HepG2 (cell line): Measurements from ENCODE around the gene CLIP2. TPM values are rescaled to one million over a fixed set of nuclear protein-coding genes. Genes with fewer than 3 reads are reported as not detected.
A peak's percentile ranks its signal among the peaks of the same experiment; 100 is the strongest.

Experiments used
- ARHGAP35 ChIP-seq: sonication (generic); formaldehyde crosslinking; IDR thresholded peaks from 2 replicates; pipeline ENCODE4 v1.9.0; 2022; ENCODE audit warnings: mild to moderate bottlenecking, inconsistent platforms, moderate library complexity, missing genetic modification reagents, borderline replicate concordance
- CAMTA2 ChIP-seq: sonication (generic); formaldehyde crosslinking; IDR thresholded peaks from 2 replicates; pipeline ENCODE4 v1.4.0; 2020; ENCODE audit warnings: mild to moderate bottlenecking, missing genetic modification reagents, borderline replicate concordance
- CBX1 ChIP-seq: IDR thresholded peaks from one replicate; pipeline ENCODE4 v1.6.1; 2016; ENCODE audit warnings: antibody characterized with exemption, low read depth
- ESRRA ChIP-seq: sonication (generic); formaldehyde crosslinking; IDR thresholded peaks from 2 replicates; pipeline ENCODE4 v1.5.1; 2020; ENCODE audit warnings: mild to moderate bottlenecking, low read depth, missing genetic modification reagents
- MEIS1 ChIP-seq: sonication (generic); formaldehyde crosslinking; IDR thresholded peaks from 2 replicates; pipeline ENCODE4 v1.9.0; 2021; ENCODE audit warnings: mild to moderate bottlenecking, missing genetic modification reagents, moderate library complexity, borderline replicate concordance
- NFAT5 ChIP-seq: sonication (generic); formaldehyde crosslinking; IDR thresholded peaks from 2 replicates; pipeline ENCODE4 v1.4.0; 2020; ENCODE audit warnings: missing genetic modification reagents
- NFYB ChIP-seq: sonication (generic); formaldehyde crosslinking; IDR thresholded peaks from 2 replicates; pipeline ENCODE4 v1.4.0; 2020; ENCODE audit warnings: missing genetic modification reagents
- NR2F1 ChIP-seq, 2 experiments: fragments of 450-650 bp in 1 of 2; formaldehyde crosslinking in 1 of 2; IDR thresholded peaks; 2 replicates each; pipeline versions ENCODE4 v1.5.0 to v1.6.1; 2016 to 2020; ENCODE audit warnings: mild to moderate bottlenecking in 1 of 2, missing compliant biosample characterization in 1 of 2, missing genetic modification reagents in 1 of 2, moderate library complexity in 1 of 2
- PHF5A ChIP-seq: IDR thresholded peaks from one replicate; pipeline ENCODE4 v1.6.1; 2018; ENCODE audit warnings: low read depth, missing genetic modification reagents; ENCODE audit not compliant: unreplicated experiment
- TBX3 ChIP-seq: fragments of 450-650 bp; IDR thresholded peaks from 2 replicates; pipeline ENCODE4 v1.6.1; 2017; ENCODE audit warnings: antibody characterized with exemption, mild to moderate bottlenecking, inconsistent platforms, borderline replicate concordance
- ZKSCAN8 ChIP-seq: IDR thresholded peaks from 2 replicates; pipeline ENCODE4 v1.6.1; 2016; ENCODE audit warnings: borderline replicate concordance, missing genetic modification reagents, missing compliant biosample characterization
- ZNF12 ChIP-seq: sonication (generic); formaldehyde crosslinking; IDR thresholded peaks from 2 replicates; pipeline ENCODE4 v1.5.0; 2020; ENCODE audit warnings: missing genetic modification reagents
- ZNF281 ChIP-seq: sonication (generic); formaldehyde crosslinking; IDR thresholded peaks from 2 replicates; pipeline ENCODE4 v1.4.0; 2020; ENCODE audit warnings: missing genetic modification reagents, borderline replicate concordance
- ZNF543 ChIP-seq: sonication (generic); formaldehyde crosslinking; IDR thresholded peaks from 2 replicates; pipeline ENCODE4 v1.4.0; 2020; ENCODE audit warnings: mild to moderate bottlenecking, missing genetic modification reagents
- polyA plus RNA-seq, 8 experiments: library from polyadenylated mRNA; depleted of rRNA in 3 of 8; stranded (reverse) in 7 of 8; unstranded in 1 of 8; fragments of >200 nt; fragmentation: Illumina TruSeq in 4 of 8; extraction: Trizol in 4 of 8; gene quantifications; 2 replicates each; pipeline versions ENCODE4 v1.2.1 to v1.2.3, GENCODE V29; 2011 to 2016; ENCODE audit warnings: low read depth in 4 of 8, missing spikeins in 1 of 8, mixed read lengths in 1 of 8; ENCODE audit not compliant: insufficient read depth in 1 of 8
- total RNA-seq, 5 experiments: library from RNA; depleted of rRNA; stranded (reverse); fragments of >200 nt; fragmentation: Illumina TruSeq; extraction: Trizol; gene quantifications; 2 replicates each; pipeline ENCODE4 v1.2.3, GENCODE V29; 2016; ENCODE audit warnings: low read depth in 1 of 5
- TF ChIP-seq, protein P1 (sequence below): sonication (generic); formaldehyde crosslinking; IDR thresholded peaks from 2 replicates; pipeline ENCODE4 v1.4.0; 2020; ENCODE audit warnings: missing genetic modification reagents
- TF ChIP-seq, protein P2 (sequence below): IDR thresholded peaks from 2 replicates; pipeline ENCODE4 v1.6.1; 2016; ENCODE audit warnings: low read depth, borderline replicate concordance

CLIP2 gene
- total and polyA plus RNA-seq, 2 of the 13 experiments (the other 11 are each of a cell fraction or from before 2014, with no cell fraction given): 6.5 to 17.4 TPM

DNA sequence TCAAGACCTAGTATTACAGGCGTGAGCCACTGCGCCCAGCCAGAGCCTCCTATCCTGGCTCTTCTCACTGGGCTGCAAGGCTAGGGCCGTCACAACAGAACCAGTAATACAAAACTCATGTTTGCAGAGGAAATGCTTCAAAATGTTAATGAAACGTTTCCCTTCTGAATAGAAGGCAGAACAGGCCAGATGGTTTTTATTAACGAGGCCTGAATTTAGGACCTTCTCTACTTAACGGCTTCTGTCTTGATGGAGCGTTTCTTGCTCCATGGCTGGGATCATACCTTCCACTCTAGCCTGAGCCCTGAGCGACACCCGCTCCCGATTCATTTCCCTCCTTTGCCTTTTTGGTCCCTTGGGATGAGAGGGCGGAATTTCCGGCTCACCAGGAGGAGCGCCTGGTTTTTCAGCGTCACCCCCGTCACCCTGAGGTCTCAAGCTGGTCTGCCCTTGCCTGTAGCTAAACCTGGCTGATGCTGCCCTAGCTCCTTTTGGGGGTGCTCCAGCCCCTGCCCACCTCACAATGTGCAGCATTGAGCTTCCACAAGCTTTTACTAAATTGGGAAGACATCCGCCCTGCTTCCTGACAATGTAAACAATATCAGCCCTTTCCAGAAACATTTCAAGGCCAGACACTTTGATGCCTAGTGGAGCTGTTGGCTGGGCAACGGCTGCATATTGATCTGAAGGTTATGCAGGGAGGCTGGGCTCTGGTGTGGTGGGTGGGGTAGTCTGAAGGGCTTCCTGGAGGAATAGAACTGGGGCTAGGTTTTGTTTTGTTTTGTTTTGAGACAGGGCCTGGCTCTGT, 5.2 kb downstream of the CLIP2 start (continued):
- TF ChIP-seq, protein P1, sequence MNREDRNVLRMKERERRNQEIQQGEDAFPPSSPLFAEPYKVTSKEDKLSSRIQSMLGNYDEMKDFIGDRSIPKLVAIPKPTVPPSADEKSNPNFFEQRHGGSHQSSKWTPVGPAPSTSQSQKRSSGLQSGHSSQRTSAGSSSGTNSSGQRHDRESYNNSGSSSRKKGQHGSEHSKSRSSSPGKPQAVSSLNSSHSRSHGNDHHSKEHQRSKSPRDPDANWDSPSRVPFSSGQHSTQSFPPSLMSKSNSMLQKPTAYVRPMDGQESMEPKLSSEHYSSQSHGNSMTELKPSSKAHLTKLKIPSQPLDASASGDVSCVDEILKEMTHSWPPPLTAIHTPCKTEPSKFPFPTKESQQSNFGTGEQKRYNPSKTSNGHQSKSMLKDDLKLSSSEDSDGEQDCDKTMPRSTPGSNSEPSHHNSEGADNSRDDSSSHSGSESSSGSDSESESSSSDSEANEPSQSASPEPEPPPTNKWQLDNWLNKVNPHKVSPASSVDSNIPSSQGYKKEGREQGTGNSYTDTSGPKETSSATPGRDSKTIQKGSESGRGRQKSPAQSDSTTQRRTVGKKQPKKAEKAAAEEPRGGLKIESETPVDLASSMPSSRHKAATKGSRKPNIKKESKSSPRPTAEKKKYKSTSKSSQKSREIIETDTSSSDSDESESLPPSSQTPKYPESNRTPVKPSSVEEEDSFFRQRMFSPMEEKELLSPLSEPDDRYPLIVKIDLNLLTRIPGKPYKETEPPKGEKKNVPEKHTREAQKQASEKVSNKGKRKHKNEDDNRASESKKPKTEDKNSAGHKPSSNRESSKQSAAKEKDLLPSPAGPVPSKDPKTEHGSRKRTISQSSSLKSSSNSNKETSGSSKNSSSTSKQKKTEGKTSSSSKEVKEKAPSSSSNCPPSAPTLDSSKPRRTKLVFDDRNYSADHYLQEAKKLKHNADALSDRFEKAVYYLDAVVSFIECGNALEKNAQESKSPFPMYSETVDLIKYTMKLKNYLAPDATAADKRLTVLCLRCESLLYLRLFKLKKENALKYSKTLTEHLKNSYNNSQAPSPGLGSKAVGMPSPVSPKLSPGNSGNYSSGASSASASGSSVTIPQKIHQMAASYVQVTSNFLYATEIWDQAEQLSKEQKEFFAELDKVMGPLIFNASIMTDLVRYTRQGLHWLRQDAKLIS (CRISPR knock-in tag): no peak
- TF ChIP-seq NFYB (CRISPR knock-in tag): no peak
- TF ChIP-seq CBX1: no peak
- TF ChIP-seq, protein P2, sequence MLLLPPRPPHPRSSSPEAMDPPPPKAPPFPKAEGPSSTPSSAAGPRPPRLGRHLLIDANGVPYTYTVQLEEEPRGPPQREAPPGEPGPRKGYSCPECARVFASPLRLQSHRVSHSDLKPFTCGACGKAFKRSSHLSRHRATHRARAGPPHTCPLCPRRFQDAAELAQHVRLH (CRISPR knock-in tag): no peak
- TF ChIP-seq MEIS1 (CRISPR knock-in tag): no peak
- TF ChIP-seq ZNF281 (CRISPR knock-in tag): no peak
- 0 out of 2 replicates have a peak, but pooled peaks have one; percentile 44 for TF ChIP-seq ZNF543 (CRISPR knock-in tag)
- 0 out of 4 replicates have a peak, but pooled peaks of 1 of the 2 experiments have one; percentile 14 for TF ChIP-seq NR2F1 (CRISPR knock-in tag; IDR thresholded peaks at IDR 0.05)
- no peak for TF ChIP-seq CAMTA2
- TF ChIP-seq PHF5A (CRISPR knock-in tag): no peak
- peak; percentile 96 for TF ChIP-seq ZKSCAN8 (CRISPR knock-in tag)
- TF ChIP-seq NFAT5 (CRISPR knock-in tag): no peak
- TF ChIP-seq ZNF12 (CRISPR knock-in tag): no peak
- TF ChIP-seq ARHGAP35 (CRISPR knock-in tag): 0 out of 2 replicates have a peak, but pooled peaks have one; percentile 10
- no peak for TF ChIP-seq ESRRA (CRISPR knock-in tag)
- TF ChIP-seq TBX3: no peak
